Adipose tissue (tissue), 3 donors: Measurements from ENCODE around the gene ABHD15. TPM values are rescaled to one million over a fixed set of nuclear protein-coding genes. Genes with fewer than 3 reads are reported as not detected.

Experiments
- H3K27ac ChIP-seq: one replicate; pipeline ENCODE4 v1.5.1; 2013; ENCODE audit warnings: low read depth, low read length
- WGBS, 3 donors: extraction: QIAGEN DNeasy Blood & Tissue Kit; methylation state at CpG; one replicate each; pipeline ENCODE4 v1.1.7; 2013; 5-methylcytosine and 5-hydroxymethylcytosine counted together
- polyA plus RNA-seq, 3 donors: library from polyadenylated mRNA; stranded (reverse); fragments of 200-250 nt; gene quantifications; one replicate each; pipeline ENCODE4 v1.2.3, GENCODE V29; 2013
- donor health status: healthy with polysubstance abuse.
- donor health status: Bipolar disorder and iron deficiency.
- donor health status: healthy.

The ABHD15 gene
- polyA plus RNA-seq, 3 donors, result 8.3 to 38.0 (median 8.3) TPM

- H3K27ac ChIP-seq, result no peak overlapping the region
- WGBS, 3 donors, result 85 to 92% (median 88%) methylated on average over 13 to 14 of the region's 14 CpGs
Measured at GRCh38 chr17:29573871-29574731, 7.3 kb upstream of the ABHD15 start.

GRCh38 chr17:29573558-29573869 is 6.7 kb upstream of the ABHD15 start:
- no peak overlapping the region for H3K27ac ChIP-seq
- WGBS, 3 donors, result 69 to 86% (median 83%) methylated on average over 6 of the region's 6 CpGs

GRCh38 chr17:29572691-29573557 is 6.1 kb upstream of the ABHD15 start:
- 19 to 35% (median 24%) methylated on average over 36 to 62 of the region's 62 CpGs for WGBS, 3 donors
- no peak overlapping the region for H3K27ac ChIP-seq

GRCh38 chr17:29571883-29572681 is 5.2 kb upstream of the ABHD15 start:
- H3K27ac ChIP-seq, result no peak overlapping the region
- 48 to 52% (median 50%) methylated on average over 25 to 30 of the region's 30 CpGs for WGBS, 3 donors

- no peak overlapping the region for H3K27ac ChIP-seq
- 82 to 91% (median 88%) methylated on average over 6 of the region's 6 CpGs for WGBS, 3 donors
Measured at GRCh38 chr17:29571486-29571882, 4.6 kb upstream of the ABHD15 start.

- H3K27ac ChIP-seq, result no peak overlapping the region
- 72 to 78% (median 77%) methylated on average over 7 of the region's 7 CpGs for WGBS, 3 donors
Measured at GRCh38 chr17:29570521-29570920, 3.7 kb upstream of the ABHD15 start.

GRCh38 chr17:29569245-29569950 is 2.6 kb upstream of the ABHD15 start:
- 60 to 67% (median 63%) methylated on average over 14 of the region's 14 CpGs for WGBS, 3 donors
- no peak overlapping the region for H3K27ac ChIP-seq

- no peak within 1 kb of the TSS for H3K27ac ChIP-seq
- WGBS, 3 donors, result 1 to 2% (median 2%) methylated on average over 65 to 84 of the region's 85 CpGs
Measured at GRCh38 chr17:29568331-29569244, 1.8 kb upstream of the ABHD15 start, which contains the start of gene TP53I13. TSS of gene TP53I13 (plus strand) at chr17:29568701. CDS start at chr17:29568759, 58 bp downstream.

GRCh38 chr17:29567554-29568330 is 905 bp upstream of the ABHD15 start:
- WGBS, 3 donors, result 0% methylated on average over 56 to 63 of the region's 63 CpGs
- no peak overlapping the region for H3K27ac ChIP-seq

- WGBS, 3 donors, result 0% methylated on average over 11 to 27 of the region's 27 CpGs
- no peak overlapping the region for H3K27ac ChIP-seq
Measured at GRCh38 chr17:29567304-29567553, 392 bp upstream of the ABHD15 start.

- WGBS, 3 donors, result 13 to 23% (median 15%) methylated on average over 49 to 55 of the region's 55 CpGs
- no peak overlapping the region for H3K27ac ChIP-seq
Measured at GRCh38 chr17:29565643-29566472, 979 bp downstream of the ABHD15 start.

GRCh38 chr17:29563816-29564215 is 3.0 kb downstream of the ABHD15 start:
- no peak overlapping the region for H3K27ac ChIP-seq
- 87 to 100% (median 93%) methylated on average over 3 of the region's 3 CpGs for WGBS, 3 donors

GRCh38 chr17:29562615-29563014 is 4.2 kb downstream of the ABHD15 start:
- H3K27ac ChIP-seq, result no peak overlapping the region
- WGBS, 3 donors, result 73 to 90% (median 75%) methylated on average over 17 to 18 of the region's 18 CpGs

- no peak overlapping the region for H3K27ac ChIP-seq
- 56 to 80% (median 61%) methylated on average over 17 of the region's 17 CpGs for WGBS, 3 donors
Measured at GRCh38 chr17:29561554-29562517, 5.0 kb downstream of the ABHD15 start.

GRCh38 chr17:29560316-29560715 is 6.5 kb downstream of the ABHD15 start:
- H3K27ac ChIP-seq, result no peak overlapping the region
- WGBS, 3 donors, result 49 to 83% (median 71%) methylated on average over 5 to 6 of the region's 6 CpGs
